Measurements from ENCODE around the gene CARS2. TPM values are rescaled to one million over a fixed set of nuclear protein-coding genes. Genes with fewer than 3 reads are reported as not detected.

Gene CARS2
- polyA plus RNA-seq, 2 of the 4 experiments (the other 2 are of a cell fraction), result 31.5 to 41.4 TPM

DNA sequence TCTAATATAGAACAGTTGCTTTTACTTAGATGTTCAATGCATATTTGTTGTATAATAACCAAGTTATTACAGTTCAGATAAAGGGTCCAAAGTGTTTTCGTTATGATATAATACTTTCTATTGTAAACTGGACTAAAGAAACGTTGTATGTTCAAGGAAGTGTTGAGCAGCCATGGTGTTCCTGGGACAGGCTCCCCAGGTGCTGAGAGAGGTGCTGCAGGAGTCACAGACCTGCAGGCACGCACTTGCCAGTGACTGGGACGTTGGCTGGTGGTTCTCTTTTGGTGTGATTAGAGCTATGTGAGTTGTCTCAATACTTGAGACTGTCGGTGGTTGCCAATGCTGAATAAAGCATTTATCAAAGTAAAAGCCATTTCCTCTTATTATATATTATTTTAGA, 17.1 kb upstream of the CARS2 start:
- DNase-seq (ENCODE audit: low read depth in 1 of 2, low spot score in 1 of 2) (no peak), ATAC-seq (no peak), FAIRE-seq (no peak)
- Histone ChIP-seq H3K4me1 (0 out of 3 replicates have a peak, but pooled peaks cover under 1% of the 10 kb centered on the region), H3K4me2 (no peak overlapping the region), H3K27ac (no peak overlapping the region), H3K4me3 (no peak overlapping the region), H3K9me3 (no peaks in the 10 kb centered on the region)
- no peak for TF ChIP-seq REST (IDR thresholded peaks at IDR 0.05)
- no peak for TF ChIP-seq KDM5A (IDR thresholded peaks at IDR 0.05)
- WGBS (ENCODE audit: missing lambda C conversion rate), result 69% methylated on average over 5 of the region's 5 CpGs
- ChIA-PET CTCF (no interaction called here), POLR2A (interaction anchor here (0.9 kb wide), 1 partner anchor 10 kb away, joined by 5 read pairs; no protein-coding TSS in a partner anchor)

GRCh38 chr13:110719036-110719710, 13.3 kb upstream of the CARS2 start:
- no peak for FAIRE-seq
- H3K27ac ChIP-seq, result no peak overlapping the region
- no peak for DNase-seq (ENCODE audit: low read depth in 1 of 2, low spot score in 1 of 2)
- H3K9me3 ChIP-seq, result no peaks in the 10 kb centered on the region
- CTCF ChIA-PET, result interaction anchor here (0.7 kb wide), 1 partner anchor 407 kb away, joined by 3 read pairs; no protein-coding TSS in a partner anchor
- POLR2A ChIA-PET, result no interaction called here
- no peak for ATAC-seq
- no peak overlapping the region for H3K4me3 ChIP-seq
- TF ChIP-seq, protein P1, sequence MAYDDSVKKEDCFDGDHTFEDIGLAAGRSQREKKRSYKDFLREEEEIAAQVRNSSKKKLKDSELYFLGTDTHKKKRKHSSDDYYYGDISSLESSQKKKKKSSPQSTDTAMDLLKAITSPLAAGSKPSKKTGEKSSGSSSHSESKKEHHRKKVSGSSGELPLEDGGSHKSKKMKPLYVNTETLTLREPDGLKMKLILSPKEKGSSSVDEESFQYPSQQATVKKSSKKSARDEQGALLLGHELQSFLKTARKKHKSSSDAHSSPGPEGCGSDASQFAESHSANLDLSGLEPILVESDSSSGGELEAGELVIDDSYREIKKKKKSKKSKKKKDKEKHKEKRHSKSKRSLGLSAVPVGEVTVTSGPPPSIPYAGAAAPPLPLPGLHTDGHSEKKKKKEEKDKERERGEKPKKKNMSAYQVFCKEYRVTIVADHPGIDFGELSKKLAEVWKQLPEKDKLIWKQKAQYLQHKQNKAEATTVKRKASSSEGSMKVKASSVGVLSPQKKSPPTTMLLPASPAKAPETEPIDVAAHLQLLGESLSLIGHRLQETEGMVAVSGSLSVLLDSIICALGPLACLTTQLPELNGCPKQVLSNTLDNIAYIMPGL (CRISPR knock-in tag; IDR thresholded peaks at IDR 0.05; ENCODE audit: borderline replicate concordance), result no peak
- no peak overlapping the region for H3K4me2 ChIP-seq
- WGBS (ENCODE audit: missing lambda C conversion rate), result 97% methylated on average over 58 of the region's 61 CpGs
- peaks cover 15% of the 10 kb centered on the region; the same call in 2 of the 3 replicates for H3K4me1 ChIP-seq

- Histone ChIP-seq H3K4me2 (peak overlapping the region; percentile 94), H3K4me1 (peaks cover 18% of the 10 kb centered on the region; the same call in 2 of the 3 replicates), H3K9me3 (no peaks in the 10 kb centered on the region), H3K27ac (peak overlapping the region; percentile 73 to 87), H3K4me3 (peak overlapping the region; percentile 86)
- ChIA-PET CTCF (interaction anchor here (1.4 kb wide), 1 partner anchor 102 kb away, joined by 4 read pairs; no protein-coding TSS in a partner anchor), POLR2A (interaction anchor here (0.6 kb wide), 1 partner anchor 14 kb away, joined by 11 read pairs; no protein-coding TSS in a partner anchor)
- DNase-seq (ENCODE audit: low read depth in 1 of 2, low spot score in 1 of 2), result peak in 1 of 2 experiments; percentile 13
- WGBS (ENCODE audit: missing lambda C conversion rate), result 0% methylated on average over 12 of the region's 12 CpGs
- no peak for ATAC-seq
- FAIRE-seq, result no peak
- TF ChIP-seq, protein P2, sequence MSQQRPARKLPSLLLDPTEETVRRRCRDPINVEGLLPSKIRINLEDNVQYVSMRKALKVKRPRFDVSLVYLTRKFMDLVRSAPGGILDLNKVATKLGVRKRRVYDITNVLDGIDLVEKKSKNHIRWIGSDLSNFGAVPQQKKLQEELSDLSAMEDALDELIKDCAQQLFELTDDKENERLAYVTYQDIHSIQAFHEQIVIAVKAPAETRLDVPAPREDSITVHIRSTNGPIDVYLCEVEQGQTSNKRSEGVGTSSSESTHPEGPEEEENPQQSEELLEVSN (IDR thresholded peaks at IDR 0.05; ENCODE audit: borderline replicate concordance, low read depth), result 0 out of 2 replicates have a peak, but pooled peaks have one; percentile 2
- TF ChIP-seq POLR2AphosphoS2 (conservative IDR thresholded peaks at IDR 0.05; ENCODE audit: low read length), result no peak
These were observed 10.3 kb upstream of the CARS2 start for GRCh38 chr13:110716247-110716515.

DNA sequence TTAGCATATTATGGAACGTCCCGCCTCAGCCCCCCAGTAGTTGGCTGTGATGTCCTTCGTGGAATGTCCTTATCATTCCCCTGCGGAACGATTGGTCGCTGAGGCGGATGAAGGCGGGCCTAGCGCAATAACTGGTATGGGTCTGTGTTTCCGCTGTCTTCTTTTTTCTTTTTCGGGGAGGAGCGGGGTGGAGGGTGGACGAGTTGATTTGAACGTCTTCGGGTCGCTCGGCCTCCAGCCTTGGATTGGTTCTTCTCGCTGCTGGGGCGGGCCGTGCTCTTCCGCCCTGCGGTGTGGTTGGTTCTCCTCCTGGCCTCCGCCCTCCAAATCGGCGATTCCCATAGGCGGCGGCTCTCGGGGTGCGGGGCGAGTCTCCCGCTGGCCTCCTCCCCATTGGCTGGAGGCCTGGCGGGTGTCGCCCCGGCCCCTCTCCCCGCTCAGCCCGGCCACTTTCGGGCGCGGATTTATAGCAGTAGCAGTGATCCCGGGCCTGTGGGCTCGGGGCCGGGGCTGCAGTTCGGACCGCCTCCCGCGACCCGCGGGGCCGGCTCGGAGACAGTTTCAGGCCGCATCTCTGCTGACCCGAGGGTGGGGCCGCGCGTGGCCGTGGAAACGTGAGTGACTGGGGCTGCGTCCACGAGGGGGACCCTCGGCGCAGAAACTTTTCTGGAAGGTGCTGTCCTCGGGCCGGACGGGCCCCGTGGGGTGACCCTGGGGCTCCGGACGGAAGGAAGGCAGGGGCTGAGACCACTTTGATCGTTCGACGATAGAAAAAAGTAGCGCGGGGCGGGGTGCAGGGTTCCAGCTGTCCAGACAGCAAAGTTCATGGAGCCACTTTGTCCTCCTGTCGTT, 9.7 kb upstream of the CARS2 start:
- H3K4me3 ChIP-seq, result peak overlapping the region; percentile 93
- ChIA-PET POLR2A (interaction anchor here (0.6 to 1.5 kb wide), 24 partner anchors 8 to 407 kb away, joined by 3 to 25 read pairs (median 4); partner anchors contain the start of genes ANKRD10, CARS2 and NAXD), CTCF (interaction anchor here (0.6 to 1.4 kb wide), 3 partner anchors 11 to 245 kb away, joined by 3 to 4 read pairs (median 3); no protein-coding TSS in a partner anchor)
- DNase-seq (ENCODE audit: low read depth in 1 of 2, low spot score in 1 of 2) (peak; percentile 82 to 98), ATAC-seq (peak; percentile 70 to 86), FAIRE-seq (no peak)
- no peaks in the 10 kb centered on the region for H3K9me3 ChIP-seq
- H3K4me1 ChIP-seq, result peaks cover 18% of the 10 kb centered on the region; the same call in 2 of the 3 replicates
- peak overlapping the region; percentile 94 for H3K4me2 ChIP-seq
- WGBS (ENCODE audit: missing lambda C conversion rate), result under 1% methylated on average over 27 of the region's 74 CpGs
- TF ChIP-seq GATA3 (IDR thresholded peaks at IDR 0.05; ENCODE audit: borderline replicate concordance) (no peak), FOSB (CRISPR knock-in tag; IDR thresholded peaks at IDR 0.05) (no peak), TFCP2L1 (CRISPR knock-in tag; IDR thresholded peaks at IDR 0.05) (0 out of 2 replicates have a peak, but pooled peaks have one; percentile 46), MYC (IDR thresholded peaks at IDR 0.05; ENCODE audit: borderline replicate concordance, low read length) (no peak), PHF8 (IDR thresholded peaks at IDR 0.05; ENCODE audit: borderline replicate concordance, low read depth) (peak; percentile 78), KDM5A (IDR thresholded peaks at IDR 0.05) (no peak), POLR2A (IDR thresholded peaks at IDR 0.05; ENCODE audit: low read length) (peak; percentile 74), JUN (IDR thresholded peaks at IDR 0.05) (0 out of 5 replicates have a peak, but pooled peaks of 1 of the 2 experiments have one; percentile 2), SMC3 (IDR thresholded peaks at IDR 0.05) (0 out of 3 replicates have a peak, but pooled peaks have one; percentile 12)
- TF ChIP-seq, protein P2 (IDR thresholded peaks at IDR 0.05; ENCODE audit: borderline replicate concordance, low read depth), result 0 out of 2 replicates have a peak, but pooled peaks have one; percentile 23
- TF ChIP-seq, protein P3, sequence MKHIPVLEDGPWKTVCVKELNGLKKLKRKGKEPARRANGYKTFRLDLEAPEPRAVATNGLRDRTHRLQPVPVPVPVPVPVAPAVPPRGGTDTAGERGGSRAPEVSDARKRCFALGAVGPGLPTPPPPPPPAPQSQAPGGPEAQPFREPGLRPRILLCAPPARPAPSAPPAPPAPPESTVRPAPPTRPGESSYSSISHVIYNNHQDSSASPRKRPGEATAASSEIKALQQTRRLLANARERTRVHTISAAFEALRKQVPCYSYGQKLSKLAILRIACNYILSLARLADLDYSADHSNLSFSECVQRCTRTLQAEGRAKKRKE (CRISPR knock-in tag; IDR thresholded peaks at IDR 0.05; ENCODE audit: low read depth), result no peak
- peak overlapping the region; percentile 73 to 87 for H3K27ac ChIP-seq
